PFSK-1 (cell line): Measurements from ENCODE around the gene CRX.

Source experiments
- FOXP2 ChIP-seq: optimal IDR thresholded peaks from 2 replicates; pipeline ENCODE3; 2011; ENCODE audit warnings: borderline replicate concordance, control low read depth, inconsistent platforms; ENCODE audit not compliant: insufficient read depth; ENCODE audit errors: extremely low read length, extremely low read depth
- POLR2AphosphoS5 ChIP-seq: IDR thresholded peaks from 2 replicates; pipeline ENCODE4 v1.6.1; 2012; ENCODE audit warnings: low read depth, mild to moderate bottlenecking, control low read depth, low read length, moderate library complexity
- REST ChIP-seq, 2 experiments: IDR thresholded peaks; 2 replicates each; pipeline versions ENCODE4 v1.6.1 to v1.8.0; 2011 to 2012; ENCODE audit warnings: low read depth in 2 of 2, low read length in 2 of 2, control low read depth in 1 of 2, inconsistent platforms in 1 of 2, mild to moderate bottlenecking in 1 of 2, moderate library complexity in 1 of 2; ENCODE audit not compliant: insufficient read depth in 1 of 2
- SIN3A ChIP-seq: IDR thresholded peaks from 2 replicates; pipeline ENCODE4 v1.6.1; 2012; ENCODE audit warnings: mild to moderate bottlenecking, low read length, moderate library complexity, borderline replicate concordance; ENCODE audit not compliant: insufficient read depth
- TAF1 ChIP-seq: IDR thresholded peaks from 2 replicates; pipeline ENCODE4 v1.6.1; 2012; ENCODE audit warnings: low read length, control low read depth, borderline replicate concordance; ENCODE audit not compliant: insufficient read depth

CRX gene

DNA sequence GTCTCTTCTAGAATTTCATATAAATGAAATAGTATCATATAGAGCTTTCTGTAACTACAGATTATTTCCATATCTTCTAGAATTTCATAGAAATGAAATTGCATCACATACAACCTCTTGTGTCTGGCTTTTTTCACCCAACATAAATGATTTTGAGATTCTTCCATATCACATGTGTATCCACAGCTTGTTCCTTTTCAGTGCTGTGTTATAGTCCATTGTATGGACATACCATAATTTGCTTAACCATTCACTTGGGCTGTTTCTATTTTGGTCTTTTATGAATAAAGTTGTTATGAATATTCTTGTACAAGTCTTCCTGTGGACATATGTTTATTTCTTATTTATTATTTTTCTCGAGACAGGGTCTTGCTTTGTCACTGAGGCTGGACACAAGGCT is 29.1 kb upstream of the CRX start:
- TF ChIP-seq TAF1 = no peak
- no peak for TF ChIP-seq POLR2AphosphoS5
- TF ChIP-seq SIN3A = no peak
- TF ChIP-seq REST (IDR thresholded peaks at IDR 0.05; ENCODE audit: insufficient read depth in 1 of 2, low read depth in 2 of 2, low read length in 2 of 2) = no peak
- no peak for TF ChIP-seq FOXP2

GRCh38 chr19:47794526-47794925 is 27.2 kb upstream of the CRX start:
- TF ChIP-seq FOXP2 (no peak), TAF1 (no peak)

GRCh38 chr19:47796785-47797184 is 25.0 kb upstream of the CRX start:
- no peak for TF ChIP-seq TAF1
- TF ChIP-seq SIN3A = no peak
- no peak for TF ChIP-seq REST (IDR thresholded peaks at IDR 0.05; ENCODE audit: insufficient read depth in 1 of 2, low read depth in 2 of 2, low read length in 2 of 2)
- no peak for TF ChIP-seq POLR2AphosphoS5
- TF ChIP-seq FOXP2 = no peak

DNA sequence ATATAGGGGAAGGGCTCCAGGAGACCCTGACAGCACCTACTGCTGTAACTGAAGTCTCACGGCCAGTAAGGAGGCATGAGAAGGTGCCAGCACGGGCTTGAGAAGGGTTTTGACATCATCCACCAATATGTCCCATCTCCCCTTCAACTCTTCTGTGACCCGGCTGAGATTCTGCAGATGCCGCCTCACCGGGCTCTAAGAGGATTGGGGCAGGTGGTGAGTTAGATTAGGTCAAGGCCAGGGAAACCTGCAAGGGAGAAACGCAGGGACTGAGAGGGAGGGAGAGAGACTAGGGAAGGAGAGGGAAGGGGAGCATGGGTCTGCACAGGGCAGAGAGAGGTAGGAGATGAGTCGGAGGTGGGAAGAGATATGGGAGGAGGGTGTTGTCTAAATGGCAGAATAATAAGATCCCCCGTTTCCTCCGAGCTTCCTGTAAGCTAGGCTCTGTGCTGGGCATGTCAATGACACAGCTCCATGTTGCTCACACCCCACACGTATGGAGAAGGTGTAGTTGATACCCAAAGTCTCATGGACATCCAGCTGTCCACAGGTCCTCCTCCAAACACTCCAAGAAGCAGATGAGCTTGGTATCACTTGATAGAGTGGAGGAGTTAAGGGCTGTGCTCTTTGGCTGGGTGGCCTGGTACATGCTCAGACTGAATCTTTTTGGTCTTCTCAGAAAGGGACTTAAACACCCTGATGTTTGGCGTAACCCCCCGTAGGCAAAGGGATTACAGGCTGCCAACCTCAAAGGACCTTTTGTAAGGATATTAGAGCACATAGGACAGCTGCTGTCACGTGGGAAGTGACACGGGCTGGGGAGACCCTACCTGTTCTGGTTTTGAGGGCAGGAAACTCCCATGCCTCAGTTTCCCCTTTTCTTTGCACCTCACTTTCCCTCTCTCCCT is 23.5 kb upstream of the CRX start:
- TF ChIP-seq REST (IDR thresholded peaks at IDR 0.05; ENCODE audit: insufficient read depth in 1 of 2, low read depth in 2 of 2, low read length in 2 of 2) (no peak), TAF1 (no peak)

- TF ChIP-seq TAF1 = no peak
- no peak for TF ChIP-seq SIN3A
- no peak for TF ChIP-seq POLR2AphosphoS5
- TF ChIP-seq REST (IDR thresholded peaks at IDR 0.05; ENCODE audit: insufficient read depth in 1 of 2, low read depth in 2 of 2, low read length in 2 of 2) = no peak
- no peak for TF ChIP-seq FOXP2
These were observed 22.9 kb upstream of the CRX start for GRCh38 chr19:47798904-47799266.
